ENCODE measurements around the gene NOS3.

The NOS3 gene

GRCh38 chr7:150990416-150991186, at the start of gene NOS3:
TSS of gene NOS3 (plus strand) at chr7:150991017. CDS start at chr7:150993804, 2,787 bp downstream.
- DNase-seq (ENCODE audit: low read depth) = no peak

GRCh38 chr7:150941351-150942000, 49.3 kb upstream of the NOS3 start:
- DNase-seq (ENCODE audit: low read depth) = no peak

GRCh38 chr7:150942001-150942590, 48.7 kb upstream of the NOS3 start:
- DNase-seq (ENCODE audit: low read depth) = no peak

- DNase-seq (ENCODE audit: low read depth) = no peak
Measured at GRCh38 chr7:150942591-150943452, 48.0 kb upstream of the NOS3 start.

GRCh38 chr7:150943453-150943814, 47.4 kb upstream of the NOS3 start:
- DNase-seq (ENCODE audit: low read depth) = no peak

GRCh38 chr7:150944066-150945042, 46.5 kb upstream of the NOS3 start:
- no peak for DNase-seq (ENCODE audit: low read depth)

GRCh38 chr7:150945171-150945852, 45.5 kb upstream of the NOS3 start:
- no peak for DNase-seq (ENCODE audit: low read depth)

- no peak for DNase-seq (ENCODE audit: low read depth)
Measured at GRCh38 chr7:150945853-150946420, 44.9 kb upstream of the NOS3 start.

GRCh38 chr7:150946421-150947240, 44.2 kb upstream of the NOS3 start:
- no peak for DNase-seq (ENCODE audit: low read depth)

GRCh38 chr7:150947241-150947745, 43.5 kb upstream of the NOS3 start:
- DNase-seq (ENCODE audit: low read depth) = no peak

- DNase-seq (ENCODE audit: low read depth) = no peak
Measured at GRCh38 chr7:150947761-150948651, 42.8 kb upstream of the NOS3 start.

GRCh38 chr7:150948791-150949251, 42.0 kb upstream of the NOS3 start:
- DNase-seq (ENCODE audit: low read depth) = no peak

GRCh38 chr7:150949564-150949963, 41.3 kb upstream of the NOS3 start:
- no peak for DNase-seq (ENCODE audit: low read depth)

GRCh38 chr7:150949971-150950491, 40.8 kb upstream of the NOS3 start:
- DNase-seq (ENCODE audit: low read depth) = no peak

GRCh38 chr7:150950496-150951180, 40.2 kb upstream of the NOS3 start:
- DNase-seq (ENCODE audit: low read depth) = no peak

- no peak for DNase-seq (ENCODE audit: low read depth)
Measured at GRCh38 chr7:150951181-150951520, 39.7 kb upstream of the NOS3 start.

- no peak for DNase-seq (ENCODE audit: low read depth)
Measured at GRCh38 chr7:150951521-150951920, 39.3 kb upstream of the NOS3 start.

All from iris pigment epithelial cell (primary cell).